B cell (primary cell): ENCODE data around the gene FRYL. TPM values are rescaled to one million over a fixed set of nuclear protein-coding genes. Genes with fewer than 3 reads are reported as not detected.

Source experiments
- ATAC-seq: fragments of 200-7000 bp; cut with Tn5 transposase; one replicate; pipeline ENCODE4 v1.10.0; 2021; ENCODE audit warnings: low read depth, mild to moderate bottlenecking, moderate number of reproducible peaks, moderate library complexity
- CTCF ChIA-PET: fragments of 350-600 bp; sonication (Branson Sonifier 250); formaldehyde crosslinking; loops from one replicate; lab custom pipeline; 2021; ENCODE audit warnings: antibody characterized with exemption, inconsistent platforms; lab: Charles Lee
- POLR2A ChIA-PET: fragments of 350-600 bp; sonication (Branson Sonifier 250); formaldehyde crosslinking; loops from one replicate; lab custom pipeline; 2021; ENCODE audit warnings: antibody characterized with exemption; lab: Charles Lee
- DNase-seq: peaks from one replicate; pipeline ENCODE4 v3.0.0; 2013
- H2AFZ ChIP-seq: 2 replicates; pipeline ENCODE4 v1.6.1; 2012; ENCODE audit warnings: mild to moderate bottlenecking, low read depth, low read length; ENCODE audit not compliant: insufficient read depth, poor library complexity, severe bottlenecking
- H3K27ac ChIP-seq, 2 donors: 1 replicate in 1 of 2; 2 replicates in 1 of 2; pipeline ENCODE4 v1.5.1; 2012 to 2013; ENCODE audit warnings: low read length in 2 of 2, mild to moderate bottlenecking in 2 of 2, moderate library complexity in 1 of 2
- H3K27me3 ChIP-seq, 4 experiments: fragments of 200-600 bp in 1 of 4; sonication (generic) in 1 of 4; replicated peaks in 1 of 4; 1 replicate in 2 of 4; 2 replicates in 2 of 4; pipeline versions ENCODE4 v1.6.1 to v1.7.0; 2013 to 2016; ENCODE audit warnings: low read length in 3 of 4, mild to moderate bottlenecking in 2 of 4, mixed read lengths in 1 of 4, moderate library complexity in 1 of 4; ENCODE audit not compliant: insufficient read depth in 4 of 4, control insufficient read depth in 3 of 4; ENCODE audit errors: control extremely low read depth in 1 of 4
- H3K36me3 ChIP-seq, 2 experiments: replicated peaks in 1 of 2; 1 replicate in 1 of 2; 2 replicates in 1 of 2; pipeline versions ENCODE4 v1.6.1 to v1.7.1; 2013; ENCODE audit warnings: low read length in 1 of 2; ENCODE audit not compliant: insufficient read depth in 2 of 2, control insufficient read depth in 1 of 2; ENCODE audit errors: control extremely low read depth in 1 of 2, extremely low read depth in 1 of 2
- H3K4me1 ChIP-seq, 2 donors: fragments of 200-600 bp in 1 of 2; sonication (generic) in 1 of 2; 1 replicate in 1 of 2; 2 replicates in 1 of 2; pipeline versions ENCODE4 v1.5.1 to v1.6.1; 2013 to 2017; ENCODE audit warnings: low read length in 2 of 2; ENCODE audit not compliant: control insufficient read depth in 2 of 2, insufficient read depth in 2 of 2
- H3K4me2 ChIP-seq: replicated peaks from 2 replicates; pipeline ENCODE3; 2012; ENCODE audit warnings: mild to moderate bottlenecking, low read depth, low read length; ENCODE audit not compliant: poor library complexity, severe bottlenecking
- H3K4me3 ChIP-seq, 5 experiments: fragments of 200-600 bp in 1 of 5; sonication (generic) in 1 of 5; 1 replicate in 3 of 5; 2 replicates in 2 of 5; pipeline versions ENCODE4 v1.5.1 to v1.7.0; 2011 to 2016; ENCODE audit warnings: low read length in 4 of 5, mild to moderate bottlenecking in 4 of 5, low read depth in 2 of 5, control low read depth in 1 of 5, moderate library complexity in 1 of 5; ENCODE audit not compliant: insufficient read depth in 1 of 5; ENCODE audit errors: control extremely low read depth in 1 of 5, extremely low read depth in 1 of 5
- H3K79me2 ChIP-seq: fragments of 200-600 bp; sonication (generic); one replicate; pipeline ENCODE4 v1.6.0; 2016; ENCODE audit warnings: low read length; ENCODE audit not compliant: control insufficient read depth, insufficient read depth
- H3K9ac ChIP-seq: fragments of 200-600 bp; sonication (generic); 2 replicates; pipeline ENCODE4 v1.6.1; 2017; ENCODE audit warnings: mild to moderate bottlenecking, low read length, moderate library complexity
- H3K9me3 ChIP-seq, 3 donors: one replicate each; pipeline versions ENCODE4 v1.6.1 to v1.7.1; 2013; ENCODE audit warnings: low read length in 2 of 3; ENCODE audit not compliant: control insufficient read depth in 2 of 3, insufficient read depth in 1 of 3; ENCODE audit errors: control extremely low read depth in 1 of 3
- H4K20me1 ChIP-seq: 2 replicates; pipeline ENCODE4 v1.6.0; 2012; ENCODE audit warnings: mild to moderate bottlenecking, low read length; ENCODE audit not compliant: insufficient read depth, control insufficient read depth, poor library complexity, severe bottlenecking
- H3K27ac Mint-ChIP-seq: one replicate; pipeline ENCODE4 v1.8.0; 2021; ENCODE audit warnings: mixed read lengths
- H3K27me3 Mint-ChIP-seq: one replicate; pipeline ENCODE4 v1.8.0; 2021; ENCODE audit warnings: mixed read lengths
- H3K4me1 Mint-ChIP-seq: one replicate; pipeline ENCODE4 v1.8.0; 2021; ENCODE audit warnings: mixed read lengths
- H3K4me3 Mint-ChIP-seq: one replicate; pipeline ENCODE4 v1.8.0; 2021; ENCODE audit warnings: mixed read lengths
- H3K9me3 Mint-ChIP-seq: one replicate; pipeline ENCODE4 v1.8.0; 2022; ENCODE audit warnings: mixed read lengths; ENCODE audit not compliant: insufficient read depth
- EZH2 ChIP-seq: IDR thresholded peaks from 2 replicates; pipeline ENCODE4 v1.6.1; 2012; ENCODE audit warnings: borderline replicate concordance, low read depth, mild to moderate bottlenecking, moderate library complexity, low read length; ENCODE audit not compliant: insufficient read depth, poor library complexity, severe bottlenecking
- WGBS: methylation state at CpG from one replicate; pipeline ENCODE4 v1.1.5; 2013; ENCODE audit warnings: missing lambda C conversion rate; ENCODE audit not compliant: insufficient coverage; 5-methylcytosine and 5-hydroxymethylcytosine counted together
- intact Hi-C: fragments of 100-400 bp; cut with micrococcal nuclease; formaldehyde crosslinking; loops from one replicate; pipeline ENCODE4 v1.10.0; 2022
- polyA plus RNA-seq: library from polyadenylated mRNA; depleted of rRNA; stranded (reverse); fragments of >200 nt; gene quantifications from 2 replicates; pipeline ENCODE4 v1.2.3, GENCODE V29; 2012
- total RNA-seq, 2 donors: library from RNA; stranded (reverse); fragments of 120-200 nt in 1 of 2; gene quantifications; 1 replicate in 1 of 2; 2 replicates in 1 of 2; pipeline versions ENCODE4 v1.2.3 to v1.2.4, GENCODE V29; 2013 to 2022
- TF ChIP-seq, protein P1 (sequence below): fragments of 200-600 bp; IDR thresholded peaks from one replicate; pipeline ENCODE4 v1.8.0; 2022; ENCODE audit warnings: antibody characterized with exemption, mild to moderate bottlenecking

The FRYL gene
- total and polyA plus RNA-seq, 2 donors (not counting 1 experiment from before 2014, with no cell fraction given), result 15.5 to 138 TPM

DNA sequence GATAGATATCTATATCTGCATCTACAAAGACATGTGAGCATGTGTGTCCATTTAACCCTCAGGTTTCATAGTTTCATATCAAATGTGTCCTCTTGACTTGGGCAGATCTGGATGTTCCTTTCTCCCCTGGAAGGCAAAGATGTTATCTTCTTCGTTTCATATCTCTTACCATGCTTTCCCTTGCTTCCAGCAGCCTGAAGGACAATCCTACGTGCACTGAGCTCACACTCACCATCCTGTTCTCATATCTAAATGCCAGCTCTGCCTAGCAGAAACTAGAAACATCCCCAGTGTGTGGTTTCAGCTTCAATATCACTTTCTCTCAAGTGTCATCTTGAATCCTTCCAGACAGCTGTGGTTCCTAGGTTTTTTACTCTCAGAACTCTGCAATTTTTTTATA lies 223.8 kb downstream of the FRYL start:
- ChIA-PET POLR2A (no interaction called here), CTCF (interaction anchor here (1.4 kb wide), 1 partner anchor 23 kb away, joined by 5 read pairs; no protein-coding TSS in a partner anchor)
- Histone ChIP-seq H3K4me1 (no peaks in the 10 kb centered on the region), H3K27me3 (no peaks in the 10 kb centered on the region), H3K36me3 (peaks cover 6 to 69% of the 10 kb centered on the region in 2 experiments), H3K4me2 (no peak overlapping the region), H2AFZ (no peak overlapping the region), H3K27ac (no peak overlapping the region), H4K20me1 (no peaks in the 10 kb centered on the region), H3K9me3 (peaks cover 0 to 1% (median 0%) of the 10 kb centered on the region in 3 donors), H3K4me3 (no peak overlapping the region), H3K79me2 (no peaks in the 10 kb centered on the region), H3K9ac (no peak overlapping the region)
- WGBS, result 94% methylated on average over 2 of the region's 2 CpGs
- Mint-ChIP-seq H3K9me3 (no peaks in the 10 kb centered on the region), H3K27ac (no peak overlapping the region), H3K27me3 (no peaks in the 10 kb centered on the region), H3K4me3 (no peak overlapping the region), H3K4me1 (no peaks in the 10 kb centered on the region)
- DNase-seq (no peak), ATAC-seq (no peak)
- TF ChIP-seq, protein P1, sequence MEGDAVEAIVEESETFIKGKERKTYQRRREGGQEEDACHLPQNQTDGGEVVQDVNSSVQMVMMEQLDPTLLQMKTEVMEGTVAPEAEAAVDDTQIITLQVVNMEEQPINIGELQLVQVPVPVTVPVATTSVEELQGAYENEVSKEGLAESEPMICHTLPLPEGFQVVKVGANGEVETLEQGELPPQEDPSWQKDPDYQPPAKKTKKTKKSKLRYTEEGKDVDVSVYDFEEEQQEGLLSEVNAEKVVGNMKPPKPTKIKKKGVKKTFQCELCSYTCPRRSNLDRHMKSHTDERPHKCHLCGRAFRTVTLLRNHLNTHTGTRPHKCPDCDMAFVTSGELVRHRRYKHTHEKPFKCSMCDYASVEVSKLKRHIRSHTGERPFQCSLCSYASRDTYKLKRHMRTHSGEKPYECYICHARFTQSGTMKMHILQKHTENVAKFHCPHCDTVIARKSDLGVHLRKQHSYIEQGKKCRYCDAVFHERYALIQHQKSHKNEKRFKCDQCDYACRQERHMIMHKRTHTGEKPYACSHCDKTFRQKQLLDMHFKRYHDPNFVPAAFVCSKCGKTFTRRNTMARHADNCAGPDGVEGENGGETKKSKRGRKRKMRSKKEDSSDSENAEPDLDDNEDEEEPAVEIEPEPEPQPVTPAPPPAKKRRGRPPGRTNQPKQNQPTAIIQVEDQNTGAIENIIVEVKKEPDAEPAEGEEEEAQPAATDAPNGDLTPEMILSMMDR, result no peak
- no peak for TF ChIP-seq EZH2
- intact Hi-C loops, result no loop called here

DNA sequence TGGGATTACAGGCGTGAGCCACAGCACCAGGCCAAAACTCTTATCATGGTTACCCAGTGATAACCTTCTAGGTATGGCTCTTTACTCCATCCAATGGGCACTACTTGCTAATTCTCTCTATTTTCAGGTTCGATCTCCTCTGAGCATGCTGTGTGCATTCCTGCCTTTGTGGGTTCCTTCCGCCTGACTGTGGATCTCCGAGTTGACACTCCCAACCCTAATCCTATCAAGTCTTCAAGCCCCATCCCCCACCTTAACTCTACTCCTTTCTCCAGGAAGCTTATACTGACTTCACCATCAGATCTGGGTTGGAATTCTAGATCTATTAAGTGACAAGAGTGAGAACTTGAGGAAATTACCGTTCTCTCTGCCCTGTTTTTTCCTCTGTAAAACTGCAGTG lies 225.5 kb downstream of the FRYL start:
- Histone ChIP-seq H3K4me2 (no peak overlapping the region), H3K36me3 (peaks cover 5 to 64% of the 10 kb centered on the region in 2 experiments), H2AFZ (no peak overlapping the region), H3K4me1 (no peaks in the 10 kb centered on the region), H3K9ac (no peak overlapping the region), H3K9me3 (peaks cover 0 to 1% (median 0%) of the 10 kb centered on the region in 3 donors), H3K4me3 (no peak overlapping the region), H3K27ac (no peak overlapping the region), H3K79me2 (no peaks in the 10 kb centered on the region), H3K27me3 (no peaks in the 10 kb centered on the region), H4K20me1 (no peaks in the 10 kb centered on the region)
- CTCF ChIA-PET, result no interaction called here
- DNase-seq (no peak), ATAC-seq (no peak)
- Mint-ChIP-seq H3K4me1 (no peaks in the 10 kb centered on the region), H3K4me3 (no peak overlapping the region), H3K27ac (no peak overlapping the region), H3K27me3 (no peaks in the 10 kb centered on the region), H3K9me3 (no peaks in the 10 kb centered on the region)
- intact Hi-C loops, result no loop called here
- WGBS, result 100% methylated on average over 2 of the region's 5 CpGs
- POLR2A ChIA-PET, result no interaction called here
- TF ChIP-seq, protein P1, result no peak
- TF ChIP-seq EZH2, result no peak
